ENCODE results near the gene ZNF337. TPM values are rescaled to one million over a fixed set of nuclear protein-coding genes. Genes with fewer than 3 reads are reported as not detected.
"Not testable (repeated sequence)": the region's sequence is repeated elsewhere in the genome, so short reads cannot be mapped to it uniquely, and the experiment has no call there.

Gene ZNF337
- total and polyA plus RNA-seq, 2 experiments from 2014 or later: 6.6 to 11.3 TPM

- Histone ChIP-seq H3K4me2 (no peak overlapping the region), H3K9me2 (replicated peaks; ENCODE audit: insufficient read depth) (no peaks in the 10 kb centered on the region), H3K27ac (no peak overlapping the region), H3K27me3 (no peaks in the 10 kb centered on the region), H3K79me2 (no peaks in the 10 kb centered on the region), H4K20me1 (ENCODE audit: insufficient read depth, poor library complexity, severe bottlenecking) (no peaks in the 10 kb centered on the region), H3K4me3 (no peak overlapping the region), H3K4me1 (ENCODE audit: insufficient read depth) (no peaks in the 10 kb centered on the region), H3K9me3 (ENCODE audit: low read depth) (peaks cover 4% of the 10 kb centered on the region), H2AFZ (no peak overlapping the region), H3K36me3 (replicated peaks; ENCODE audit: insufficient read depth, low read depth) (no peaks in the 10 kb centered on the region)
- no peak for TF ChIP-seq EZH2 (IDR thresholded peaks at IDR 0.05; ENCODE audit: borderline replicate concordance)
- WGBS (ENCODE audit: low lambda C conversion rate, missing lambda C conversion rate): 68% methylated on average over 2 of the region's 2 CpGs
- DNase-seq (ENCODE audit: low spot score): no peak
Measured at GRCh38 chr20:25723975-25724374, 27.3 kb upstream of the ZNF337 start.

GRCh38 chr20:25720285-25720684 lies 23.6 kb upstream of the ZNF337 start:
- WGBS (ENCODE audit: low lambda C conversion rate, missing lambda C conversion rate): 92% methylated on average over 7 of the region's 7 CpGs
- Histone ChIP-seq H3K79me2 (no peaks in the 10 kb centered on the region), H3K4me1 (ENCODE audit: insufficient read depth) (no peaks in the 10 kb centered on the region), H3K27me3 (no peaks in the 10 kb centered on the region), H3K4me3 (no peak overlapping the region), H3K9me3 (ENCODE audit: low read depth) (peaks cover 4% of the 10 kb centered on the region), H3K4me2 (no peak overlapping the region), H3K36me3 (replicated peaks; ENCODE audit: insufficient read depth, low read depth) (no peaks in the 10 kb centered on the region), H4K20me1 (ENCODE audit: insufficient read depth, poor library complexity, severe bottlenecking) (no peaks in the 10 kb centered on the region), H3K9me2 (replicated peaks; ENCODE audit: insufficient read depth) (no peaks in the 10 kb centered on the region), H3K27ac (no peak overlapping the region), H2AFZ (no peak overlapping the region)
- no peak for TF ChIP-seq CTCF (IDR thresholded peaks at IDR 0.05; ENCODE audit: poor library complexity)
- TF ChIP-seq EZH2phosphoT487 (IDR thresholded peaks at IDR 0.05; ENCODE audit: low read depth, severe bottlenecking, unreplicated experiment): no peak
- TF ChIP-seq EZH2 (IDR thresholded peaks at IDR 0.05; ENCODE audit: borderline replicate concordance): no peak
- DNase-seq (ENCODE audit: low spot score): no peak

DNA sequence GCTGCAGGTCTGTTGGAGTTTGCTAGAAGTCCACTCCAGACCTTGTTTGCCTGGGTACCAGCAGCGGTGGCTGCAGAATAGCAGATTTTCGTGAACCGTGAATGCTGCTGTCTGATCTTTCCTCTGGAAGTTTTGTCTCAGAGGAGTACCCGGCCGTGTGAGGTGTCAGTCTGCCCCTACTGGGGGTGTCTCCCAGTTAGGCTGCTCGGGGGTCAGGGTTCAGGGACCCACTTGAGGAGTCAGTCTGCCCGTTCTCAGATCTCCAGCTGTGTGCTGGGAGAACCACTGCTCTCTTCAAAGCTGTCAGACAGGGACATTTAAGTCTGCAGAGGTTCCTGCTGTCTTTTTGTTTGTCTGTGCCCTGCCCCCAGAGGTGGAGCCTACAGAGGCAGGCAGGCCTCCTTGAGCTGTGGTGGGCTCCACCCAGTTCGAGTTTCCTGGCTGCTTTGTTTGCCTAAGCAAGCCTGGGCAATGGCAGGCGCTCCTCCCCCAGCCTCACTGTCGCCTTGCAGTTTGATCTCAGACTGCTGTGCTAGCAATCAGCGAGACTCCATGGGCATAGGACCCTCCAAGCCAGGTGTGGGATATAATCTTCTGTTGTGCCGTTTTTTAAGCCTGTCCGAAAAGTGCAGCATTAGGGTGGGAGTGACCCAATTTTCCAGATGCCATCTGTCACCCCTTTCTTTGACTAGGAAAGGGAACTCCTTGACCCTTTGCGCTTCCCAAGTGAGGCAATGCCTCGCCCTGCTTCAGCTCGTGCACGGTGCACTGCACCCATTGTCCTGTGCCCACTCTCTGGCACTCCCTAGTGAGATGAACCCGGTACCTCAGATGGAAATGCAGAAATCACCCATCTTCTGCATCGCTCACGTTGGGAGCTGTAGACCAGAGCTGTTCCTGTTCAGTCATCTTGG lies 22.5 kb upstream of the ZNF337 start:
- not testable (repeated sequence) for H3K4me1 ChIP-seq (ENCODE audit: insufficient read depth); H3K79me2 ChIP-seq; DNase-seq (ENCODE audit: low spot score); H2AFZ ChIP-seq; H3K27me3 ChIP-seq; H3K27ac ChIP-seq; H3K9me3 ChIP-seq (ENCODE audit: low read depth); H3K9me2 ChIP-seq (replicated peaks; ENCODE audit: insufficient read depth); H3K4me3 ChIP-seq; H4K20me1 ChIP-seq (ENCODE audit: insufficient read depth, poor library complexity, severe bottlenecking); H3K36me3 ChIP-seq (replicated peaks; ENCODE audit: insufficient read depth, low read depth)
- 68% methylated on average over 20 of the region's 20 CpGs for WGBS (ENCODE audit: low lambda C conversion rate, missing lambda C conversion rate)
- peak overlapping the region; percentile 49 for H3K4me2 ChIP-seq

DNA sequence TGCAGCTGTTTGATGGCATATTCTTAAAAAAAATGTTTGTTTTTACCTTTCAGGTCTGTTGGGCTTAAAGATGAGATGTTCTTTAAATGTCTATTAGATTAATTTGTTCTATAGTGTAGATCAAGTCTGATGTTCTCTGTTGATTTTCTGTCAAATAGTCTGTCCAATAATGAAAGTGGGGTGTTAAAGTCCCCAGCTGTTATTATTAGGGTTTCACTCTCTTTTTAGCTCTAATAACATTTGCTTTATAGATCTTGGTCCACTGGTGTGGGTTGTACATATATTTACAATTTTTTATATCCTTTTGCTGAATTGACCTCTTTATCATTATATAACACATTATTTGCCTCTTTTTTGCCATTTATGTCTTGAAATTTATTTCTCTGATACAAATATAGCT lies 11.0 kb upstream of the ZNF337 start:
- Histone ChIP-seq H4K20me1 (ENCODE audit: insufficient read depth, poor library complexity, severe bottlenecking) (no peaks in the 10 kb centered on the region), H3K4me2 (no peak overlapping the region), H3K27me3 (no peaks in the 10 kb centered on the region), H3K36me3 (replicated peaks; ENCODE audit: insufficient read depth, low read depth) (no peaks in the 10 kb centered on the region), H3K9me2 (replicated peaks; ENCODE audit: insufficient read depth) (no peaks in the 10 kb centered on the region), H3K27ac (no peak overlapping the region), H3K79me2 (no peaks in the 10 kb centered on the region), H3K4me1 (ENCODE audit: insufficient read depth) (no peaks in the 10 kb centered on the region), H3K4me3 (no peak overlapping the region), H2AFZ (no peak overlapping the region), H3K9me3 (ENCODE audit: low read depth) (no peaks in the 10 kb centered on the region)
- TF ChIP-seq EZH2phosphoT487 (IDR thresholded peaks at IDR 0.05; ENCODE audit: low read depth, severe bottlenecking, unreplicated experiment): no peak
- no peak for TF ChIP-seq EZH2 (IDR thresholded peaks at IDR 0.05; ENCODE audit: borderline replicate concordance)
- TF ChIP-seq CTCF (IDR thresholded peaks at IDR 0.05; ENCODE audit: poor library complexity): no peak
- DNase-seq (ENCODE audit: low spot score): no peak

Data from hepatocyte (in vitro differentiated cells).